NCI-H82 (cell line): ENCODE data around the gene POU2AF2.

Source experiments
- DNase-seq: peaks from one replicate; lab custom pipeline; 2025; lab: John Stamatoyannopoulos, UW

Gene POU2AF2

GRCh38 chr11:111330234-111330893 lies 84.8 kb downstream of the POU2AF2 start:
- no peak for DNase-seq

- no peak for DNase-seq
Measured at GRCh38 chr11:111331711-111332479, 86.4 kb downstream of the POU2AF2 start.

GRCh38 chr11:111334532-111335502 lies 89.3 kb downstream of the POU2AF2 start:
- DNase-seq, result peak; percentile 77

GRCh38 chr11:111335549-111335948 lies 90.0 kb downstream of the POU2AF2 start:
- DNase-seq, result no peak
